Activated CD4-positive, alpha-beta T cell treated with anti-CD3 and anti-CD28 coated beads, Interleukin-2, amount 50 U/mL, for 16 hours (primary cell): ENCODE data around the gene NDUFB10.

ENCODE experiments used
- DNase-seq: peaks from one replicate; pipeline ENCODE4 v3.0.0-alpha.2; 2020

NDUFB10 gene

DNA sequence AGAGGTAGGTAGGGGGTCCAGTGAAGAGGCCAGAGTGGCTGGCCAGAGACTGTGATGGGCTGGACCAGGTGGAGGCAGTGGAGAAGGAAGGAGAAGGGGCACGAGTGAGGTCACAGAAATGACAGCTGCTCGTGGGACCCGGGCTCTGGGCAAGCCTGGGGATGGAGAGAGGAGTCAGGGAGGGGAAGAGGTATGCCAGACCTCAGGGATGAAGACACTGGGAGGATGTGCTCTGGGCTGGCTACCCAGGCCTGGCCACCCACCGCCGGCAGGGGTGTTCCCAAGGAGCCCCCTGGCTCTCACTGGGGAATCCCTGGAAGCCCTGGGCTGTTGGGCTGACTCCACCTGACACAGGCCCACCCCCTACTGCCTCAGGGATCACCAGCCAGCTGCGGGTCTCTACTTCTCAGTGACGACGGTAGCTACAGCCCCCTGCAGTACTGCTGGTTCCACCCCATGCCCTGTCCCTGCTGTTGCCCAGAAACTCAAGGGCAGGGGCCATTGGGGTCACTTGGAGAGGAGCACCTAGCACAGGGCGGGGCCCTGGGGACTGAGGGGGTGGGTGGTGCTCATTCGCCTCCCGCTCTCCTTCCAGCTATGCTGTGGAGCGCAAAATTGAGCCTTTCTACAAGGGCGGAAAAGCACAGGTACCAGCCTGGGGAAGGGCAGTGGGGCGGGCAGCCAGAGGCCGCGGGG lies 14.3 kb downstream of the NDUFB10 start:
- DNase-seq, result no peak

DNA sequence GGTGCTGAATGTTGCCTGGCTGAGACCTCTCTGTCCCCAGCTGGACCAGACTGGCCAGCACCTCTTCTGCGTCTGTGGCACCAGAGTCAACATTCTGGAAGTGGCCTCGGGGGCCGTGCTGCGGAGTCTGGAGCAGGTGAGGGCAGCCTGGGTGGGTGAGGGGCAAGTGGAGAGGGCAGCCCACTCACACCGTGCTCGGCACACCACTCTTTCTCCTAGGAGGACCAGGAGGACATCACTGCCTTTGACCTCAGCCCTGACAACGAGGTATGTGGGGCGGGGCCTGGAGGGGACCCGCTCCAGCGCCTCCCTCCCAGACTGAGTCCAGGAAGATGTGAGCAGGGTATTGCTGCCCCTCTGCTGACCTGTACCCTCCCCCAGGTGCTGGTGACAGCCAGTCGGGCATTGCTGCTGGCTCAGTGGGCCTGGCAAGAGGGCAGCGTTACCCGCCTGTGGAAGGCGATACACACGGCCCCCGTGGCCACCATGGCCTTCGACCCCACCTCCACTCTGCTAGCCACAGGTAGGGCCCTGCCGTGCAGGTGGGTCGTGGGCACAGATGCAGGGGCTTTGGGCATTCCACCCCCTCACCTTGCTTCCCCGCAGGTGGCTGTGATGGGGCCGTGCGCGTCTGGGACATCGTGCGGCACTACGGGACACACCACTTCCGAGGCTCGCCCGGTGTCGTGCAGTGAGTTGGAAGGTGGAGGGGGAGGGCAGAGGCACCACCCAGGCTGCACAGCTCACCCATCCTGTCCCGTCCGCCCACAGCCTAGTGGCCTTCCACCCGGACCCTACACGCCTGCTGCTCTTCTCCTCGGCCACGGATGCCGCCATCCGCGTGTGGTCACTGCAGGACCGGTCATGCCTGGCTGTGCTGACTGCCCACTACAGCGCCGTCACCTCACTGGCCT lies 15.1 kb downstream of the NDUFB10 start:
- no peak for DNase-seq

GRCh38 chr16:1975432-1976215 lies 16.3 kb downstream of the NDUFB10 start:
- no peak for DNase-seq

GRCh38 chr16:1976216-1976520 lies 16.8 kb downstream of the NDUFB10 start:
- no peak for DNase-seq

DNA sequence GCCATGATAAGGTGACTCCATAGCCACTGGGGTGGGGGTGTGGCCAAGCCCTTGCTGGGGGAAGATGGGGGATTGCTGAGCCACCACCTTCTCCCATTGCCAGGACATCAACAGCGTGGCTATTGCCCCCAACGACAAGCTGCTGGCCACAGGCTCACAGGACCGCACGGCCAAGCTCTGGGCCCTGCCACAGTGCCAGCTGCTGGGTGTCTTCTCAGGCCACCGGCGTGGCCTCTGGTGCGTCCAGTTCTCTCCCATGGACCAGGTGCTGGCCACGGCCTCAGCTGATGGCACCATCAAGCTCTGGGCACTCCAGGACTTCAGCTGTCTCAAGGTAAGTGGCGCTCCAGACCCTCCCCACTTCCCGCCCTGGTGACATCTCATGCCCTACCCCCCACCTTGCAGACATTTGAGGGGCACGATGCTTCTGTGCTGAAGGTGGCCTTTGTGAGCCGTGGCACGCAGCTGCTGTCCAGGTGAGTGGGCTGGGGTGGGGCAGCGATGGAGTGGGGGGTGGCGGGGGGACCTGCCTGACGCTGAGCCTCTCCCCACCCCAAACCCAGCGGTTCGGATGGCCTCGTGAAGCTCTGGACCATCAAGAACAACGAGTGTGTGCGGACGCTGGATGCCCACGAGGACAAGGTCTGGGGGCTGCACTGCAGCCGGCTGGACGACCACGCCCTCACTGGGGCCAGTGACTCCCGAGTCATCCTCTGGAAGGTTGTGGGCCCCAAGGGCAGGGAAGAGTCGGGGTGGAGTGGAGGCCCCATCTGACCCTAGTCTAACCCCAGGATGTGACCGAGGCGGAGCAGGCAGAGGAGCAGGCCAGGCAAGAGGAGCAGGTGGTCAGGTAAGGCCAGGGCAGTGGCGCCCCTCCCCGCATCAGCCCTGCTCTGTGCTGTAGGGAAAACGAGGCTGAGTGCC lies 17.9 kb downstream of the NDUFB10 start:
- DNase-seq, result no peak

DNA sequence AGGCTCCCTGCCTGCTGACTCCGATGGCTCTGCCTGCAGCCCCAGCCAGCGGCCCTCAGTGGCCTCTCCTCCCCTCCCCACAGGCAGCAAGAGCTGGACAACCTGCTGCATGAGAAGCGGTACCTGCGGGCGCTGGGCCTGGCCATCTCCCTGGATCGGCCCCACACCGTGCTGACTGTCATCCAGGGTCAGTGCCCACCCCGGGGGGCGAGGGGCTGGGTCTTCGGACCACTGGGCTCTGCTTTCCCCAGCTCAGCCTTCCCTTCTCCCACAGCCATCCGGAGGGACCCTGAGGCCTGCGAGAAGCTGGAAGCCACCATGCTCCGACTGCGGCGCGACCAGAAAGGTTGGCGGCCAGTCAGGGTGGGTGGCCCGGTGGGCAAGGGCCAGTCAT lies 18.5 kb downstream of the NDUFB10 start:
- DNase-seq, result no peak

DNA sequence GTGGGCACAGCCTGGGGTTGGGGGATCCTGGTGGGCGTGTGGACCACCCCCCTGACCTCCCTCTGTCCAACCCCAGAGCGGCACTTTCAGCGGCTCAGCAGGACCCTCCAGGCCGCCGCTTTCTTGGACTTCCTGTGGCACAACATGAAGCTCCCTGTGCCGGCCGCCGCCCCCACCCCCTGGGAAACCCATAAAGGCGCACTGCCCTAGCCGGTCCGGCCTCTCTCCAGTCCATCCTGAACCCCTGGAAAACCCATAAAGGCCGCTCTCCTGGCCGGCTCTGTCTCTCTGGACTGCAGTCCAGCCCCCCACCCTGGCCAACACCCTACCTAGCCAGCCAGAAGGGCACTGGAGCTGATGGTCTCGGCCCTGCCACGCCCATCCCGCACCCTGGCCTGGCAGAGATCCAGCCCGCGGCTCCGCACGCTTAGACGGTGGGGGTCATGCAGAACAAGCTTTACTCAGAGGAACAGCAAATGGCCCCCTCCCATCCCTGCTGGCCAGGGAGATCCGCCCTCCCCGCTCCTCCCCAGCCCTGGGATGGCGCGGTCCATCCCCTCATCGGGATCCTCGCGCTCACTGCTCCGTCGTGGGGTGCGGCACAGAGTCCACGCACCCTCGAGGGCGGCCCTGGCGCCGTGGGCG lies 19.3 kb downstream of the NDUFB10 start:
- DNase-seq, result no peak

DNA sequence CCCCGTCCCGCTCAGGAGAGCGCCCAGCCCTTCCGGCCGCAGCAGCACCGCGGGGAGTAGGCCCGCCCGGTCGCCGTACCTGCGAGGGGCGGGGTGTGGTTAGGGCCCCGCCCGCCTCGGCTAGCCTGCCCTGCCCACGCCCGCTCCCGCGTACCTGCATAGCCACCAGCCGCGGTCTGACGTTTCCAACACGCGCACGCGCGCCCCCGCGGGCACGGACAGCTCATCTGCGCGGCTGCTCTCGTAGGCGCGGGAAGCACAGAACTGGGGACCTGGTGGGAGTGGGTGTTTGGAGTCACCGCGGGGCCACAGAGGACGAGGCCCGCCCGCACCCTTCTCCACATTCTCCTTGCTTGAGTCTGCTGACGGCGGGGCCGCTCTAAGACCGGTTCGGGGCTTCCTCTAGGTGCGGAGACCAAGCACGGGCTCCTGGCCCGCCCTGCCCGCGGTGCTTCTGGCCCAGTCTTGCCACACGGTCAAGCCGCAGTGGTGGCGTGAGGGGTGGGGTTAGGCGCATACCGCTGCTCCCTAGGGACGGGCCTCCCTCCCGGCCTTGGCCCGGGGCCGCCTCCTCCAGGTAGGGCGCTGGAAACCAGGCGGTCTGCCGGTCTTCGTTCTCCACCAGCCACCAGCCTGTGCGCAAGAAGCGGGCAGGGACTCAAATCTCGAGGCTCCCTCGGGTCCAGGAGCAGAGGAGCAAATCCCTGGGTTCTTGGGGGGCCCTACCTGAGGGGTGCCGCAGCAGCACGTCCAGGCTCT lies 20.1 kb downstream of the NDUFB10 start:
- DNase-seq, result no peak

DNA sequence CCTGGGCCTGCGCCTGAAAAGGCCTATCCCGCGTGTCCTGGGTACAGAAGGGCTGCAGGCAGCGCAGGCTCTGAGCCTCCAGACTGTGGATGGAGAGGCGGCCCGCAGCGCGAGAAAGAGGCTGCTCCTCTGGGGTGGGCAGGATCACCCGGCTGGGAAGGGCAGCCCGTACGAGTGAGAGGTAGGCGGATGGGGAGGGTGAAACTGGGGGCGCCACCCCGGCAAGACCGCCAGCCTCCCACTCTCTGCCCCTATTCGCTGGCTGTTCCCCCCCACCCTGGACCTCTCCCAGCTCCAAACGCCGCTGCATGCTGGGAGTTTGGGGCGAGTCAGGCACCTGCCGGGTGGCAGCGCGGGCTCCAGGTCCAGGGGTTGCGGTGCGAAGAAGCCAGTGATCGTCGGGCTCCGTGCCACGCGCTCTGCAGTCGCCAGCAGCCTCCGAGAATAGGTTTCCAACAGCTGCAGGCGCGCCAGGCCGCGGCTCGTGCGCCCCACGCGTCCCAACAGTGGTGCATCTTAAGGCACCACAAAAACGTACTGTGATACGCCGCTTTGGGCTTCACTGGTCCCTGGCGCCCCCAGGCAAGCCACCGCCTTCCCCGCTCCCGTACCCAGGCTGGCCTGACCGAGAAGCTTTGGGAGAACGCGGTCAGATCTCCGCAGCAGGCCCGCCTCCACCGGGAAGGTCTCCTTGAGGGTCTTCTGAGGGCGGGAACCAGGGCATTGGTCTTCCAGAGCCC lies 20.9 kb downstream of the NDUFB10 start:
- DNase-seq, result no peak

GRCh38 chr16:1980770-1981087 lies 21.4 kb downstream of the NDUFB10 start:
- DNase-seq, result no peak

DNA sequence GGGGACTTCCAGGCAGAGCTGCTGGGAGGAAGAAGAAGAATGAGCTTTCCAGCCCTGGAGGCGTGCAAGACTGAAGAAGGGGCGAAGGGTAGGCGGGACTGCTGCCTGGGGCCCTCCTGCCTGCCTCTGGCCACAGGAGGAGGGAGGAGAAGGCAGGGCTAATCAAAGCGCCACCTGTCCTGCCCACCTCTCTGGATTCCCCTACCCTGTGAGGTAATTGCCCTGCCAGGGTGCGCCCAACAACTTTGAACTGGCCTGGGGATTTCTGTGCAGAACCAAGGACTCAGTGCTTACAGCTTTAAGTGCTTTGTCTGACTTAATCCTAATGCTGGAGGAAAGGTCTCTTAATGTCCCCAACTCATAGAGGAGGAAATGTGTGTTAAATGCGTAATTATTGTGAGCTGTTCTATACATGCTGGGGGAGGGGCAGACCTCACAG lies 22.1 kb downstream of the NDUFB10 start, which contains the start of gene NOXO1:
Gene NOXO1 (minus strand): TSS at position 72 of the 439 bp plus-strand sequence. CDS start 290 bp downstream, outside the sequence.
- DNase-seq, result no peak

GRCh38 chr16:1982013-1982433 lies 22.7 kb downstream of the NDUFB10 start:
- DNase-seq, result no peak

DNA sequence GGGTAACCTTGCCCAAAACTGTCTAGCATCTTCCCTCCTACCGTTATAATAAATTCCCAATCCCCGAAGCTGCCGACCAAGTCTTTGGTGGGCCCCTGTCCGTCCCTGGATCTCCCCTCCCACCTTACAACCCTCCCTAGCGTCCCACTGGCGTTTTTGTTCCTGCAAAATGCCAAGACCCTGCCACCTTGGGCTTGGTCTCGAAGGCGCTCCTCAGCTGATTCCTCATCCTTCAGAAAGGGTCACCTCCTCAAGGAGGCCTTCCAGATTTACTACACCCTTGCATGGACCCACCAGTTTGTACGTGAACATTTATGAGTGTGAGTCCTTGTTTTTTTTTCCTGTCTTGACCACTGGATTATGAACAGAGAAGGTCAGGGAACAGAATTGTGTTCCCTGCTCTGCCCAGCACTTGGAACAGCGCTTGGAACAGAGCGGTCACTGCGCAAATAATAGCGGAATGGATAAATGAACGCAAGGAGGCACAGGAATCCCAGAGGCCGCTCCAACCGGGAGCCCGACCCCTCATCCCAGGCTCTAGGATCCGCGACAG lies 23.7 kb downstream of the NDUFB10 start:
- DNase-seq, result no peak

- DNase-seq, result peak; percentile 88
Observed at GRCh38 chr16:1983544-1984346, 24.4 kb downstream of the NDUFB10 start, which contains the start of gene GFER. GFER (plus strand) TSS chr16:1984193; CDS start chr16:1984219, 26 bp downstream.

DNA sequence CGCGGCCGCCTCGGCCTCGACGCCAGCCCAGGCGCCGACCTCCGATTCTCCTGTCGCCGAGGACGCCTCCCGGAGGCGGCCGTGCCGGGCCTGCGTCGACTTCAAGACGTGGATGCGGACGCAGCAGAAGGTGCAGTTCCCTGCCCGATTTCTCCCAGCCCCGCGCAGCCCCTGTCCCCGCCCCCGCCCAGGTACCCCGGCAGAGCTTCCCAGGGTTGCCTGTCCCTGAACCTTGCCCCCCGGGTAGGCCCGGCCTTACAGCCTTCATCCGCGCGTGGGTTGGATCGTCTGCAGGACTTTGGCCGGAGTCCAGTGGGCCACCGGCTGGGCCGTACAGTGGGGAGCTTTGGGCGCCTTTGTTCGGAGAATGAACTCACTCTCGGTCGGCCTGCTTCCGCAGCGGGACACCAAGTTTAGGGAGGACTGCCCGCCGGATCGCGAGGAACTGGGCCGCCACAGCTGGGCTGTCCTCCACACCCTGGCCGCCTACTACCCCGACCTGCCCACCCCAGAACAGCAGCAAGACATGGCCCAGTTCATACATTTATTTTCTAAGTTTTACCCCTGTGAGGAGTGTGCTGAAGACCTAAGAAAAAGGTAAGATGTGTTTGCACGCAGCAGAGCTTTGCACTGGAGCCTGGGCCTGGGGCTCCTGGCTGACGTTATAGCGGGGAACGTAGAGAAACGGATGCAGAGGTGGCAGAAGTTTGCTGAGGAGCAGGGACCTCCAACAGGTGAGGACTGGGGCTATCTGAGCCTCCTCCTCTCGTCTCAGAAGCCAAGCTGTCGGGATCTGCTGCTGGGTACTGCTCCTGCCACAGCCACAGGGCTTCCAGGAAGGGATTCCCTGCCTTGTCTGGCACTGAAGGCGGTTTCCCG lies 25.2 kb downstream of the NDUFB10 start:
- DNase-seq, result no peak

DNA sequence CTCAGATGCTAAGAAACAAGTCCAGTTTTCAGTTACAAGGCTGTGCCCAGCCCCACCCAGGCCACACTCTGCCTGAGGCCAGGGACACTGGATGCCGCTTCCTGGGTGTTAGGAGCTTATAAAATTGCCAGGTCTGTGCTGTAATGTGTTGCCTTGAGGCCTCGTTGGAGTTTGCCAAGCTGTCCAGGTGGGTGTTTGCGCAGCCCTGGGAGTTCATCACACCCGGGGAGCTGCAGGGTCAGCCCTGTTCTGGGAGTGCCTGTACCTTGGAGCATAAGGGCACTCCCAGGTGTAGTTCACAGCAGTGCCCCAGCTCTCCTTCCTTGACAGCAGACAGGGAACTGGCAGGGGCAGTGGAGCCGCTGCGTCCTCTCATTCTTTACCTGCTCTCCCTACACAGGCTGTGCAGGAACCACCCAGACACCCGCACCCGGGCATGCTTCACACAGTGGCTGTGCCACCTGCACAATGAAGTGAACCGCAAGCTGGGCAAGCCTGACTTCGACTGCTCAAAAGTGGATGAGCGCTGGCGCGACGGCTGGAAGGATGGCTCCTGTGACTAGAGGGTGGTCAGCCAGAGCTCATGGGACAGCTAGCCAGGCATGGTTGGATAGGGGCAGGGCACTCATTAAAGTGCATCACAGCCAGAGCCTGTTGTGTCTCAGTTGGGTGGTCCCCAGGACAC lies 26.3 kb downstream of the NDUFB10 start:
- no peak for DNase-seq

GRCh38 chr16:1987198-1987597 lies 27.9 kb downstream of the NDUFB10 start:
- no peak for DNase-seq
